Epithelial cell of proximal tubule (primary cell): ENCODE data around the gene COL2A1. TPM values are rescaled to one million over a fixed set of nuclear protein-coding genes. Genes with fewer than 3 reads are reported as not detected.

ENCODE experiments used
- DNase-seq: peaks from one replicate; pipeline ENCODE4 v3.0.0-alpha.2; 2011; ENCODE audit warnings: low read depth
- H3K4me3 ChIP-seq: 2 replicates; pipeline ENCODE4 v1.5.1; 2011; ENCODE audit warnings: low read depth, mild to moderate bottlenecking, low read length
- CTCF ChIP-seq: conservative IDR thresholded peaks from 2 replicates; pipeline ENCODE4 v1.5.1; 2012; ENCODE audit warnings: low read depth, mild to moderate bottlenecking, low read length
- total RNA-seq: library from RNA; depleted of rRNA; stranded (reverse); fragments of >200 nt; gene quantifications from 2 replicates; pipeline ENCODE4 v1.2.3, GENCODE V29; 2015

COL2A1 gene
- 0.69 and 3.2 TPM in 2 replicates for total RNA-seq

GRCh38 chr12:48004053-48004941, at the start of gene COL2A1:
Gene COL2A1 (minus strand): TSS chr12:48004476. CDS start chr12:48004321, 155 bp downstream.
- no peak for TF ChIP-seq CTCF
- no peak for DNase-seq
- H3K4me3 ChIP-seq = peak within 1 kb of the TSS; percentile 8

GRCh38 chr12:48053883-48054282, 49.6 kb upstream of the COL2A1 start:
- TF ChIP-seq CTCF = no peak
- DNase-seq = no peak
- H3K4me3 ChIP-seq = no peak overlapping the region

GRCh38 chr12:48053122-48053521, 48.8 kb upstream of the COL2A1 start:
- DNase-seq = no peak
- H3K4me3 ChIP-seq = no peak overlapping the region
- TF ChIP-seq CTCF = no peak

- DNase-seq = no peak
- no peak overlapping the region for H3K4me3 ChIP-seq
- TF ChIP-seq CTCF = no peak
Measured at GRCh38 chr12:48051681-48052080, 47.4 kb upstream of the COL2A1 start.

- no peak for TF ChIP-seq CTCF
- no peak for DNase-seq
- H3K4me3 ChIP-seq = no peak overlapping the region
Measured at GRCh38 chr12:48050174-48050573, 45.9 kb upstream of the COL2A1 start.

GRCh38 chr12:48045965-48046518, 41.8 kb upstream of the COL2A1 start:
- H3K4me3 ChIP-seq = no peak overlapping the region
- no peak for DNase-seq
- TF ChIP-seq CTCF = no peak
